C4-2B (cell line): ENCODE measurements around the gene PPP1R12B.

Experiments
- H3K27ac ChIP-seq: fragments of 450-650 bp; 2 replicates; pipeline ENCODE4 v1.5.1; 2017
- CTCF ChIP-seq: fragments of 450-650 bp; conservative IDR thresholded peaks from 2 replicates; pipeline ENCODE4 v1.5.1; 2017; ENCODE audit warnings: mild to moderate bottlenecking
- ZFX ChIP-seq: fragments of 450-650 bp; IDR thresholded peaks from 2 replicates; pipeline ENCODE4 v1.6.1; 2017

PPP1R12B gene

GRCh38 chr1:202642212-202642611 lies 293.7 kb downstream of the PPP1R12B start:
- H3K27ac ChIP-seq, result no peak overlapping the region
- TF ChIP-seq CTCF (no peak), ZFX (no peak)
